ENCODE data around the gene AMY1A.
"Not testable (repeated sequence)": the region's sequence is repeated elsewhere in the genome, so short reads cannot be mapped to it uniquely, and the experiment has no call there.

AMY1A gene

GRCh38 chr1:103655460-103655859 lies at the start of gene AMY1A:
Gene AMY1A, plus strand, starts transcription at chr1:103655760. Its CDS starts 571 bp downstream, at chr1:103656331.
- DNase-seq (ENCODE audit: low spot score), result not testable (repeated sequence)

GRCh38 chr1:103616362-103616761 lies 39.2 kb upstream of the AMY1A start:
- DNase-seq (ENCODE audit: low spot score), result no peak

- DNase-seq (ENCODE audit: low spot score), result not testable (repeated sequence)
Measured at GRCh38 chr1:103616994-103617477, 38.5 kb upstream of the AMY1A start, which contains the start of gene AMY2A. Gene AMY2A, plus strand, starts transcription at chr1:103617427. Its CDS starts 14 bp downstream, at chr1:103617441.

- DNase-seq (ENCODE audit: low spot score), result not testable (repeated sequence)
Measured at GRCh38 chr1:103627436-103627835, 28.1 kb upstream of the AMY1A start.

GRCh38 chr1:103641194-103641593 lies 14.4 kb upstream of the AMY1A start:
- not testable (repeated sequence) for DNase-seq (ENCODE audit: low spot score)

GRCh38 chr1:103643908-103644307 lies 11.7 kb upstream of the AMY1A start:
- DNase-seq (ENCODE audit: low spot score), result not testable (repeated sequence)

GRCh38 chr1:103650305-103650704 lies 5.3 kb upstream of the AMY1A start:
- DNase-seq (ENCODE audit: low spot score), result not testable (repeated sequence)

GRCh38 chr1:103650889-103651288 lies 4.7 kb upstream of the AMY1A start:
- not testable (repeated sequence) for DNase-seq (ENCODE audit: low spot score)

GRCh38 chr1:103654133-103654532 lies 1.4 kb upstream of the AMY1A start:
- not testable (repeated sequence) for DNase-seq (ENCODE audit: low spot score)

GRCh38 chr1:103676335-103676734 lies 20.8 kb downstream of the AMY1A start:
- DNase-seq (ENCODE audit: low spot score), result not testable (repeated sequence)

- DNase-seq (ENCODE audit: low spot score), result not testable (repeated sequence)
Measured at GRCh38 chr1:103696110-103696509, 40.5 kb downstream of the AMY1A start, which contains the start of gene AMY1B. Gene AMY1B, minus strand, starts transcription at chr1:103696210. Its CDS starts 571 bp downstream, at chr1:103695639.

- DNase-seq (ENCODE audit: low spot score), result not testable (repeated sequence)
Measured at GRCh38 chr1:103697430-103697829, 41.9 kb downstream of the AMY1A start.

- DNase-seq (ENCODE audit: low spot score), result not testable (repeated sequence)
Measured at GRCh38 chr1:103700669-103701068, 45.1 kb downstream of the AMY1A start.

GRCh38 chr1:103701256-103701655 lies 45.7 kb downstream of the AMY1A start:
- DNase-seq (ENCODE audit: low spot score), result not testable (repeated sequence)

GRCh38 chr1:103707670-103708069 lies 52.1 kb downstream of the AMY1A start:
- DNase-seq (ENCODE audit: low spot score), result not testable (repeated sequence)

- not testable (repeated sequence) for DNase-seq (ENCODE audit: low spot score)
Measured at GRCh38 chr1:103710381-103710780, 54.8 kb downstream of the AMY1A start.

Measured in COLO829 (cell line).